ENCODE results near the gene ACTR3C.

ACTR3C gene

GRCh38 chr7:150357270-150357669, 33.9 kb upstream of the ACTR3C start:
- Histone ChIP-seq H2AK5ac (ENCODE audit: low read length) (no peak overlapping the region), H4K5ac (ENCODE audit: low read length) (no peak overlapping the region), H3K23ac (ENCODE audit: low read length) (no peak overlapping the region), H3K79me2 (ENCODE audit: control insufficient read depth, insufficient read depth, low read length) (no peaks in the 10 kb centered on the region), H2BK5ac (ENCODE audit: low read length) (no peak overlapping the region), H2BK15ac (replicated peaks; ENCODE audit: low read depth) (no peak overlapping the region), H3K4me2 (ENCODE audit: low read length) (no peak overlapping the region), H3K4ac (ENCODE audit: low read depth, low read length) (no peak overlapping the region), H2BK120ac (ENCODE audit: low read depth, low read length) (no peak overlapping the region), H3K56ac (ENCODE audit: low read length) (no peak overlapping the region), H3K18ac (ENCODE audit: low read length) (no peak overlapping the region), H4K8ac (ENCODE audit: low read depth, low read length) (no peak overlapping the region), H3K27ac (ENCODE audit: low read depth, low read length) (no peak overlapping the region), H3K36me3 (ENCODE audit: control insufficient read depth, insufficient read depth, low read length) (no peaks in the 10 kb centered on the region), H3K27me3 (ENCODE audit: insufficient read depth, low read length, poor library complexity) (no peaks in the 10 kb centered on the region), H3K79me1 (ENCODE audit: low read length) (no peaks in the 10 kb centered on the region), H3K4me1 (ENCODE audit: control insufficient read depth, low read depth, low read length) (no peaks in the 10 kb centered on the region), H3K9ac (ENCODE audit: low read length) (no peak overlapping the region), H3K4me3 (ENCODE audit: low read length) (no peak overlapping the region)
- no CpG with 5 or more reads among the region's 9 CpGs for WGBS (ENCODE audit: extremely low coverage, insufficient coverage, low lambda C conversion rate)
- DNase-seq = no peak

- H4K5ac ChIP-seq (ENCODE audit: low read length) = no peak overlapping the region
- WGBS (ENCODE audit: extremely low coverage, insufficient coverage, low lambda C conversion rate) = no CpG with 5 or more reads among the region's 6 CpGs
- no peak overlapping the region for H3K27ac ChIP-seq (ENCODE audit: low read depth, low read length)
- no peak overlapping the region for H3K4me2 ChIP-seq (ENCODE audit: low read length)
- no peak overlapping the region for H2BK5ac ChIP-seq (ENCODE audit: low read length)
- no peak overlapping the region for H2BK15ac ChIP-seq (replicated peaks; ENCODE audit: low read depth)
- no peak overlapping the region for H3K56ac ChIP-seq (ENCODE audit: low read length)
- H3K9ac ChIP-seq (ENCODE audit: low read length) = no peak overlapping the region
- no peaks in the 10 kb centered on the region for H3K79me2 ChIP-seq (ENCODE audit: control insufficient read depth, insufficient read depth, low read length)
- no peak overlapping the region for H2AK5ac ChIP-seq (ENCODE audit: low read length)
- H3K4me3 ChIP-seq (ENCODE audit: low read length) = no peak overlapping the region
- no peak overlapping the region for H2BK120ac ChIP-seq (ENCODE audit: low read depth, low read length)
- H3K23ac ChIP-seq (ENCODE audit: low read length) = no peak overlapping the region
- no peak overlapping the region for H3K18ac ChIP-seq (ENCODE audit: low read length)
- no peak overlapping the region for H4K8ac ChIP-seq (ENCODE audit: low read depth, low read length)
- H3K27me3 ChIP-seq (ENCODE audit: insufficient read depth, low read length, poor library complexity) = no peaks in the 10 kb centered on the region
- peak; percentile 69 for DNase-seq
- no peaks in the 10 kb centered on the region for H3K36me3 ChIP-seq (ENCODE audit: control insufficient read depth, insufficient read depth, low read length)
- no peaks in the 10 kb centered on the region for H3K4me1 ChIP-seq (ENCODE audit: control insufficient read depth, low read depth, low read length)
- no peak overlapping the region for H3K4ac ChIP-seq (ENCODE audit: low read depth, low read length)
- H3K79me1 ChIP-seq (ENCODE audit: low read length) = no peaks in the 10 kb centered on the region
These were observed 33.0 kb upstream of the ACTR3C start for GRCh38 chr7:150356265-150356897.

GRCh38 chr7:150355666-150356059, 32.3 kb upstream of the ACTR3C start:
- Histone ChIP-seq H3K36me3 (ENCODE audit: control insufficient read depth, insufficient read depth, low read length) (no peaks in the 10 kb centered on the region), H3K27ac (ENCODE audit: low read depth, low read length) (no peak overlapping the region), H4K8ac (ENCODE audit: low read depth, low read length) (no peak overlapping the region), H3K79me2 (ENCODE audit: control insufficient read depth, insufficient read depth, low read length) (no peaks in the 10 kb centered on the region), H3K4ac (ENCODE audit: low read depth, low read length) (no peak overlapping the region), H2BK120ac (ENCODE audit: low read depth, low read length) (no peak overlapping the region), H4K5ac (ENCODE audit: low read length) (no peak overlapping the region), H3K23ac (ENCODE audit: low read length) (no peak overlapping the region), H3K9ac (ENCODE audit: low read length) (no peak overlapping the region), H2AK5ac (ENCODE audit: low read length) (no peak overlapping the region), H3K18ac (ENCODE audit: low read length) (no peak overlapping the region), H3K4me3 (ENCODE audit: low read length) (no peak overlapping the region), H2BK15ac (replicated peaks; ENCODE audit: low read depth) (no peak overlapping the region), H3K4me2 (ENCODE audit: low read length) (no peak overlapping the region), H3K56ac (ENCODE audit: low read length) (no peak overlapping the region), H3K27me3 (ENCODE audit: insufficient read depth, low read length, poor library complexity) (no peaks in the 10 kb centered on the region), H3K4me1 (ENCODE audit: control insufficient read depth, low read depth, low read length) (no peaks in the 10 kb centered on the region), H3K79me1 (ENCODE audit: low read length) (no peaks in the 10 kb centered on the region), H2BK5ac (ENCODE audit: low read length) (no peak overlapping the region)
- WGBS (ENCODE audit: extremely low coverage, insufficient coverage, low lambda C conversion rate) = no CpG with 5 or more reads among the region's 1 CpG
- no peak for DNase-seq

- Histone ChIP-seq H3K27ac (ENCODE audit: low read depth, low read length) (no peak overlapping the region), H2AK5ac (ENCODE audit: low read length) (no peak overlapping the region), H3K79me1 (ENCODE audit: low read length) (no peaks in the 10 kb centered on the region), H3K18ac (ENCODE audit: low read length) (no peak overlapping the region), H2BK120ac (ENCODE audit: low read depth, low read length) (no peak overlapping the region), H3K4me1 (ENCODE audit: control insufficient read depth, low read depth, low read length) (no peaks in the 10 kb centered on the region), H3K4ac (ENCODE audit: low read depth, low read length) (no peak overlapping the region), H3K23ac (ENCODE audit: low read length) (no peak overlapping the region), H2BK15ac (replicated peaks; ENCODE audit: low read depth) (no peak overlapping the region), H4K5ac (ENCODE audit: low read length) (no peak overlapping the region), H3K4me3 (ENCODE audit: low read length) (no peak overlapping the region), H3K79me2 (ENCODE audit: control insufficient read depth, insufficient read depth, low read length) (no peaks in the 10 kb centered on the region), H2BK5ac (ENCODE audit: low read length) (no peak overlapping the region), H3K56ac (ENCODE audit: low read length) (no peak overlapping the region), H3K4me2 (ENCODE audit: low read length) (no peak overlapping the region), H3K27me3 (ENCODE audit: insufficient read depth, low read length, poor library complexity) (no peaks in the 10 kb centered on the region), H3K9ac (ENCODE audit: low read length) (no peak overlapping the region), H3K36me3 (ENCODE audit: control insufficient read depth, insufficient read depth, low read length) (no peaks in the 10 kb centered on the region), H4K8ac (ENCODE audit: low read depth, low read length) (no peak overlapping the region)
- DNase-seq = no peak
- WGBS (ENCODE audit: extremely low coverage, insufficient coverage, low lambda C conversion rate) = no CpG with 5 or more reads among the region's 8 CpGs
These were observed 28.3 kb upstream of the ACTR3C start for GRCh38 chr7:150351587-150352194.

- Histone ChIP-seq H3K36me3 (ENCODE audit: control insufficient read depth, insufficient read depth, low read length) (no peaks in the 10 kb centered on the region), H4K5ac (ENCODE audit: low read length) (no peak overlapping the region), H3K4me2 (ENCODE audit: low read length) (no peak overlapping the region), H3K27me3 (ENCODE audit: insufficient read depth, low read length, poor library complexity) (peaks cover 2% of the 10 kb centered on the region), H3K4me3 (ENCODE audit: low read length) (no peak overlapping the region), H3K9ac (ENCODE audit: low read length) (no peak overlapping the region), H3K79me1 (ENCODE audit: low read length) (no peaks in the 10 kb centered on the region), H3K4ac (ENCODE audit: low read depth, low read length) (no peak overlapping the region), H2AK5ac (ENCODE audit: low read length) (peak overlapping the region; percentile 33), H2BK15ac (replicated peaks; ENCODE audit: low read depth) (no peak overlapping the region), H3K27ac (ENCODE audit: low read depth, low read length) (no peak overlapping the region), H3K4me1 (ENCODE audit: control insufficient read depth, low read depth, low read length) (no peaks in the 10 kb centered on the region), H2BK5ac (ENCODE audit: low read length) (no peak overlapping the region), H2BK120ac (ENCODE audit: low read depth, low read length) (no peak overlapping the region), H3K23ac (ENCODE audit: low read length) (no peak overlapping the region), H3K18ac (ENCODE audit: low read length) (no peak overlapping the region), H3K56ac (ENCODE audit: low read length) (no peak overlapping the region), H4K8ac (ENCODE audit: low read depth, low read length) (no peak overlapping the region), H3K79me2 (ENCODE audit: control insufficient read depth, insufficient read depth, low read length) (no peaks in the 10 kb centered on the region)
- WGBS (ENCODE audit: extremely low coverage, insufficient coverage, low lambda C conversion rate) = no CpG with 5 or more reads among the region's 5 CpGs
- no peak for DNase-seq
These were observed 23.6 kb upstream of the ACTR3C start for GRCh38 chr7:150346922-150347321.

- H3K27ac ChIP-seq (ENCODE audit: low read depth, low read length) = no peak overlapping the region
- H3K79me1 ChIP-seq (ENCODE audit: low read length) = no peaks in the 10 kb centered on the region
- H3K56ac ChIP-seq (ENCODE audit: low read length) = no peak overlapping the region
- H2AK5ac ChIP-seq (ENCODE audit: low read length) = no peak overlapping the region
- H4K8ac ChIP-seq (ENCODE audit: low read depth, low read length) = no peak overlapping the region
- WGBS (ENCODE audit: extremely low coverage, insufficient coverage, low lambda C conversion rate) = no CpG with 5 or more reads among the region's 1 CpG
- no peak overlapping the region for H3K18ac ChIP-seq (ENCODE audit: low read length)
- H3K4me1 ChIP-seq (ENCODE audit: control insufficient read depth, low read depth, low read length) = no peaks in the 10 kb centered on the region
- no peak overlapping the region for H3K23ac ChIP-seq (ENCODE audit: low read length)
- no peak overlapping the region for H3K9ac ChIP-seq (ENCODE audit: low read length)
- no peak overlapping the region for H4K5ac ChIP-seq (ENCODE audit: low read length)
- H3K4me3 ChIP-seq (ENCODE audit: low read length) = no peak overlapping the region
- H2BK120ac ChIP-seq (ENCODE audit: low read depth, low read length) = no peak overlapping the region
- H3K4ac ChIP-seq (ENCODE audit: low read depth, low read length) = no peak overlapping the region
- H2BK5ac ChIP-seq (ENCODE audit: low read length) = no peak overlapping the region
- H2BK15ac ChIP-seq (replicated peaks; ENCODE audit: low read depth) = no peak overlapping the region
- DNase-seq = no peak
- H3K79me2 ChIP-seq (ENCODE audit: control insufficient read depth, insufficient read depth, low read length) = no peaks in the 10 kb centered on the region
- no peaks in the 10 kb centered on the region for H3K36me3 ChIP-seq (ENCODE audit: control insufficient read depth, insufficient read depth, low read length)
- H3K4me2 ChIP-seq (ENCODE audit: low read length) = no peak overlapping the region
- H3K27me3 ChIP-seq (ENCODE audit: insufficient read depth, low read length, poor library complexity) = peaks cover 2% of the 10 kb centered on the region
These were observed 21.7 kb upstream of the ACTR3C start for GRCh38 chr7:150345012-150345411.

Data from mesendoderm (in vitro differentiated cells).